M059J (cell line): ENCODE measurements around the gene HLF. TPM values are rescaled to one million over a fixed set of nuclear protein-coding genes. Genes with fewer than 3 reads are reported as not detected.
"Not testable (repeated sequence)": the region's sequence is repeated elsewhere in the genome, so short reads cannot be mapped to it uniquely, and the experiment has no call there.

Experiments
- DNase-seq: peaks from one replicate; pipeline ENCODE4 v3.0.0-alpha.2; 2012; ENCODE audit warnings: low read depth
- total RNA-seq: library from RNA; depleted of rRNA; stranded (reverse); fragments of >200 nt; shearing (Covaris generic); gene quantifications from 2 replicates; pipeline ENCODE4 v1.2.3, GENCODE V29; 2014

Gene HLF
- total RNA-seq, 1 experiment from 2014 or later, result 5.3 TPM

GRCh38 chr17:55311767-55312375, 47.1 kb downstream of the HLF start:
- no peak for DNase-seq

- DNase-seq, result no peak
Observed at GRCh38 chr17:55312852-55313251, 48.1 kb downstream of the HLF start.

DNA sequence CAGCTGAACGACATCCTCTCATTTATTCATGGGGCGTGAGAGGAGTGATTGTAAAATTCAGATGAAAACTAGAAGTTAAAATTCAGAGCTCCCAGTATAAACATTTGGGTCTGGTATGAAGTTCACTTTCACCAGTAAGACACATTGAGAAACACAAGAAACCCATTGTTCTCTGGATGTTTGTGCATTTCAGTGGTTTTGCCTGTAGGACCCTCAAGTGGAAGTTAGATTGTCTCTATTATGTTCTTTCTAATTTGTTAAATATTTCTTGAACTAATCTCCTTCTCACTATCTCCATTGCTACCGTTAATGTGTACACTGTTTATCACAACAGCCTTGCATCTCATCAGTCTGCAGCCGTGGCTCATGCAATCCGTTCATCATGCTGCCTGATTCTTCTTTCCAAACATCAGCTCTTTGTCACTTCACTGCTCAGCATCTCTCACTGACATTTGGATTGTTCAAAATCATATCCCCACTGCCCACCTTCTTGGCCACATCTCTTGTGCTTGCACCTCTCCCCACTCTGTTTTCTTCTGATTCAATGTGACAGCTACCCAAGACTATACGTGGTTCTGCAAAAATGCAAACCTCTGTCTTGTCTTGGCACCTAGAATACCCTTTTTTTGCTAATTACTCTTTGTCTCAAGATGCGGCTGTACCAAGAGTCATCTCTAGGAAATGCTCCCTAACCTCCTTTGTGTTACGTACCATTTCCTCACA, 49.5 kb downstream of the HLF start:
- DNase-seq, result no peak

DNA sequence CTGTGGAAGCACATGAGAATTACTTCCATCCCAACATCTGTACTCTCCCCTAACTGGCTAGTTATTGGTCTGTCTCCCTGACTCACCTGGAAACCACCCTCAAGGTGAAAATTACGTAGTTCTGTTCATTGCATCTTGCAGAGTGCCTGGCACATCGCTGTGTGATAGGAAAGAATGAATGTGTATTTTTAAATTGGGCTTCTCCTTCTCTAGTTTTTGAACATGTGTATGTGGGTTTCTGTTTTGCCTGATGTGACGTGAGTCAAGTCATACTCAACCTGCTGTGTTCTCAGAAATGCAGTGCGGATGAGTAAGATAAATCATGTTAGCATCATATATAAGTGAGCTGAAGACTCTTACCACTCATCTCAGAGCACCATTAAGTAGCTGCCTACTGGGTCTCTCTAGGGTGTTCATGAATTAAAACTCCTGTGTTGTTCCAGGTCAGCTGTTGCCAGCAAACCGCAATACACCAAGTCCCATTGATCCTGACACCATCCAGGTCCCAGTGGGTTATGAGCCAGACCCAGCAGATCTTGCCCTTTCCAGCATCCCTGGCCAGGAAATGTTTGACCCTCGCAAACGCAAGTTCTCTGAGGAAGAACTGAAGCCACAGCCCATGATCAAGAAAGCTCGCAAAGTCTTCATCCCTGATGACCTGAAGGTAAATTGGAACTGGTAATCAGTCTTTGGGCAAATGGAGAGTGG, 50.2 kb downstream of the HLF start:
- no peak for DNase-seq

DNA sequence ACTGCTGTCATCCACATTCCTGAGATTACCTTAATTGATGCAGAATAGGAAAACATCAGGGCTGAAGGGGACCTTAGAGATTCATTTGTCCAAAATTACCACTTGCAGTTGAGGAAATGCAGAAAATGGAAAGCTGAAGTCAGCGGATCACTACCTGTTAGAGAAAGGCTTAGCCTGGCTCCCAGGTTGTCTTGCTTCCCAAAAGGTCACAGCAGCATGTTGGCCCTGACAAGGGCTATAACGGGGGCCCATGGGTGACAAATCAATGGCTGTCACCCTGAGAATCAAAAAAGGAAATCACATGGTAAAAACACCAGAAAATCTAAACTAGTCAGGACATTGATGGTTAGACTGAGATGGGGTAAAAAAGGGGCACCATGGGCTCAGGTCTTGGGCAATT, 51.7 kb downstream of the HLF start:
- no peak for DNase-seq

GRCh38 chr17:55317284-55317683, 52.5 kb downstream of the HLF start:
- DNase-seq, result no peak

DNA sequence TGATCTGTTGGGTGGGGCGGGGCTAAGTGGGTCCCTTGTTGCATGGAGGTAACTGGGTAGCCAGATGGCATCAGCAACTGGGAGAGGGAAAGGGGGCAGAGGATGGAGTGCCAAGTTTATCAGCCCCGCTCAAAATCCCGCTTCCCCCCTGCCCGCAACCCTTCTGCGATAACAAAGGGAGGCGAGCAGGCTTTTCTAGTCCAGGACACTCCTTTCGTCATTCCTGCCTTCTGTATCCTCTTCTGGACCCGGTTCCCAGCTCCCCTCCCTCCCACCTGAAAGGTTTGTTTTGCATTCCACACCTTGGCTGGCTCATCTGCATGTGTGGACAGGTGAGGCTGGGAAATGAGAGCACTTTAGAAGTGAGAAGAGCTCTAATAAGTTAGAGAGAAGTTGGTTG, 53.3 kb downstream of the HLF start:
- DNase-seq, result no peak

- DNase-seq, result no peak
Observed at GRCh38 chr17:55318715-55319487, 54.1 kb downstream of the HLF start.

DNA sequence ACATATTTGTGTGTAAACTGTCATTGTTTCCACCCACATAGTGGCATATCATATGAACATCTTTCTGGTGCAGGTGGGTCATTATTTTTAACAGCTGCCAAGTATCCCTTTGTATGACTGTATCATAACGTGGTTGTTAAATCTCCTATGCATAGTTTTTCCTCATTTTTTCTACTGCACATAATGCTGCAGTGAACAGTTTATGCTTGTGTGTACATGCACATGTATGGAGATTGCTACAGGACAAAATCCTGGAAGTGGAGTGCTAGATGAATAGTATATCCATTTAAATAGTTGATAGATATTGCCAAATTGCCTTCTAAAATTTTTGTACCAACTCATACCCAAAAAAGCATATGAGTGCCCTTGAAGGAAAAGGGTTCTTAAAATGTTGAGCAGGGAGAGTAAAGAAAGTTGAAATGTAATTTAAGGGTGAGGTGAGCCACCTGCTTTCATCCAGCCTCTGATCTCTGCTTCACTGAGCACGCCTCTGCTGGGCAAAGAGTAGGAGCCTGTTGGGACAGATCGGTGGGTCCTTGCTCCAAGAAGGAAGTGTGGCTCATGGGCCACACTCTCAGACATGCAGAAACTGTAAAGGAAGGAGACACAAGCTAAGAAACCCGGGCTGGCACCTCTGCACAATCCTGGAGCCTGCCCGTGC, 55.3 kb downstream of the HLF start:
- no peak for DNase-seq

DNA sequence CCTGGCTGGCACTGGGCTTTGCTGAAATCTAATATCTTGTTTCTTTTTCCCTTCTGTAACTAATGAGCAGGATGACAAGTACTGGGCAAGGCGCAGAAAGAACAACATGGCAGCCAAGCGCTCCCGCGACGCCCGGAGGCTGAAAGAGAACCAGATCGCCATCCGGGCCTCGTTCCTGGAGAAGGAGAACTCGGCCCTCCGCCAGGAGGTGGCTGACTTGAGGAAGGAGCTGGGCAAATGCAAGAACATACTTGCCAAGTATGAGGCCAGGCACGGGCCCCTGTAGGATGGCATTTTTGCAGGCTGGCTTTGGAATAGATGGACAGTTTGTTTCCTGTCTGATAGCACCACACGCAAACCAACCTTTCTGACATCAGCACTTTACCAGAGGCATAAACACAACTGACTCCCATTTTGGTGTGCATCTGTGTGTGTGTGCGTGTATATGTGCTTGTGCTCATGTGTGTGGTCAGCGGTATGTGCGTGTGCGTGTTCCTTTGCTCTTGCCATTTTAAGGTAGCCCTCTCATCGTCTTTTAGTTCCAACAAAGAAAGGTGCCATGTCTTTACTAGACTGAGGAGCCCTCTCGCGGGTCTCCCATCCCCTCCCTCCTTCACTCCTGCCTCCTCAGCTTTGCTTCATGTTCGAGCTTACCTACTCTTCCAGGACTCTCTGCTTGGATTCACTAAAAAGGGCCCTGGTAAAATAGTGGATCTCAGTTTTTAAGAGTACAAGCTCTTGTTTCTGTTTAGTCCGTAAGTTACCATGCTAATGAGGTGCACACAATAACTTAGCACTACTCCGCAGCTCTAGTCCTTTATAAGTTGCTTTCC, 56.0 kb downstream of the HLF start:
- DNase-seq, result no peak

DNA sequence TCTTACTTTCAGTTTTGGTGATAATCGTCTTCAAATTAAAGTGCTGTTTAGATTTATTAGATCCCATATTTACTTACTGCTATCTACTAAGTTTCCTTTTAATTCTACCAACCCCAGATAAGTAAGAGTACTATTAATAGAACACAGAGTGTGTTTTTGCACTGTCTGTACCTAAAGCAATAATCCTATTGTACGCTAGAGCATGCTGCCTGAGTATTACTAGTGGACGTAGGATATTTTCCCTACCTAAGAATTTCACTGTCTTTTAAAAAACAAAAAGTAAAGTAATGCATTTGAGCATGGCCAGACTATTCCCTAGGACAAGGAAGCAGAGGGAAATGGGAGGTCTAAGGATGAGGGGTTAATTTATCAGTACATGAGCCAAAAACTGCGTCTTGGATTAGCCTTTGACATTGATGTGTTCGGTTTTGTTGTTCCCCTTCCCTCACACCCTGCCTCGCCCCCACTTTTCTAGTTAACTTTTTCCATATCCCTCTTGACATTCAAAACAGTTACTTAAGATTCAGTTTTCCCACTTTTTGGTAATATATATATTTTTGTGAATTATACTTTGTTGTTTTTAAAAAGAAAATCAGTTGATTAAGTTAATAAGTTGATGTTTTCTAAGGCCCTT, 56.8 kb downstream of the HLF start:
- no peak for DNase-seq

DNA sequence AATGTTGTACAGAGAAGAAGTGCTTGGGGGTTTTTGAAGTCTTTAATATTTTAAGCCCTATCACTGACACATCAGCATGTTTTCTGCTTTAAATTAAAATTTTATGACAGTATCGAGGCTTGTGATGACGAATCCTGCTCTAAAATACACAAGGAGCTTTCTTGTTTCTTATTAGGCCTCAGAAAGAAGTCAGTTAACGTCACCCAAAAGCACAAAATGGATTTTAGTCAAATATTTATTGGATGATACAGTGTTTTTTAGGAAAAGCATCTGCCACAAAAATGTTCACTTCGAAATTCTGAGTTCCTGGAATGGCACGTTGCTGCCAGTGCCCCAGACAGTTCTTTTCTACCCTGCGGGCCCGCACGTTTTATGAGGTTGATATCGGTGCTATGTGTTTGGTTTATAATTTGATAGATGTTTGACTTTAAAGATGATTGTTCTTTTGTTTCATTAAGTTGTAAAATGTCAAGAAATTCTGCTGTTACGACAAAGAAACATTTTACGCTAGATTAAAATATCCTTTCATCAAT, 57.8 kb downstream of the HLF start:
- DNase-seq, result no peak

DNA sequence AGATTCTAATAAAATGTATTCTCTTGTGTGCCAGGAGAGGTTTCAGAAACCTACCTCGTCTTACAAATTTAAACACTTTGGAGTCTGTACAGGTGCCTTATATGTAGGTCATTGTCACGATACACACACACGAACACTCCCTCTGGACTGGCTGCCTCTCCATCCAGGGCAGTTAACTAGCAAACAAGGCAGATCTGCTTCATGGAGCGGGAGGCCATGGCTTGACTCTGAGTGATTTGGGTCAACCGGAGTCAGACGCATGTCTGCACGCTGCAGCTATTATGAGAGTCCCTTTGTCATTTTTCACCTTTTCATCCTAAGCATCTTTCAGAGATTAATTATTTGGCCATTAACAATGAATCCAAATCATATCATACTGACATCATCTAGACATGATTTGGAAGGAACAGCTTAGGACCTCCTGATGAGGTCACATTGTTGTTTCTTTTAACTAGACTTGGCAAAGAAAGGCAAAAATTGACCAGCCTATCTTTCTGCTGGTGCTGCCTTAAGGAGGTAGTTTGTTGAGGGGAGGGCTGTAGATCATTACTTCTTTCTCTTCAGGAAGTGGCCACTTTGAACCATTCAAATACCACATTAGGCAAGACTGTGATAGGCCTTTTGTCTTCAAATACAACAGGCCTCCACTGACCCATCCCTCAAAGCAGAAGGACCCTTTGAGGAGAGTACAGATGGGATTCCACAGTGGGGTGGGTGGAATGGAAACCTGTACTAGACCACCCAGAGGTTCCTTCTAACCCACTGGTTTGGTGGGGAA, 58.9 kb downstream of the HLF start:
- DNase-seq, result no peak

DNA sequence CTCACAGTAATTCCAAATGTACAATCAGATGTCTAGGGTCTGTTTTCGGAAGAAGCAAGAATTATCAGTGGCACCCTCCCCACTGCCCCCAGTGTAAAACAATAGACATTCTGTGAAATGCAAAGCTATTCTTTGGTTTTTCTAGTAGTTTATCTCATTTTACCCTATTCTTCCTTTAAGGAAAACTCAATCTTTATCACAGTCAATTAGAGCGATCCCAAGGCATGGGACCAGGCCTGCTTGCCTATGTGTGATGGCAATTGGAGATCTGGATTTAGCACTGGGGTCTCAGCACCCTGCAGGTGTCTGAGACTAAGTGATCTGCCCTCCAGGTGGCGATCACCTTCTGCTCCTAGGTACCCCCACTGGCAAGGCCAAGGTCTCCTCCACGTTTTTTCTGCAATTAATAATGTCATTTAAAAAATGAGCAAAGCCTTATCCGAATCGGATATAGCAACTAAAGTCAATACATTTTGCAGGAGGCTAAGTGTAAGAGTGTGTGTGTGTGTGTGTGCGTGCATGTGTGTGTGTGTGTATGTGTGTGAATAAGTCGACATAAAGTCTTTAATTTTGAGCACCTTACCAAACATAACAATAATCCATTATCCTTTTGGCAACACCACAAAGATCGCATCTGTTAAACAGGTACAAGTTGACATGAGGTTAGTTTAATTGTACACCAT, 59.7 kb downstream of the HLF start:
- DNase-seq, result no peak

- DNase-seq, result no peak
Observed at GRCh38 chr17:55325406-55325805, 60.6 kb downstream of the HLF start.

- no peak for DNase-seq
Observed at GRCh38 chr17:55326030-55326429, 61.3 kb downstream of the HLF start.

DNA sequence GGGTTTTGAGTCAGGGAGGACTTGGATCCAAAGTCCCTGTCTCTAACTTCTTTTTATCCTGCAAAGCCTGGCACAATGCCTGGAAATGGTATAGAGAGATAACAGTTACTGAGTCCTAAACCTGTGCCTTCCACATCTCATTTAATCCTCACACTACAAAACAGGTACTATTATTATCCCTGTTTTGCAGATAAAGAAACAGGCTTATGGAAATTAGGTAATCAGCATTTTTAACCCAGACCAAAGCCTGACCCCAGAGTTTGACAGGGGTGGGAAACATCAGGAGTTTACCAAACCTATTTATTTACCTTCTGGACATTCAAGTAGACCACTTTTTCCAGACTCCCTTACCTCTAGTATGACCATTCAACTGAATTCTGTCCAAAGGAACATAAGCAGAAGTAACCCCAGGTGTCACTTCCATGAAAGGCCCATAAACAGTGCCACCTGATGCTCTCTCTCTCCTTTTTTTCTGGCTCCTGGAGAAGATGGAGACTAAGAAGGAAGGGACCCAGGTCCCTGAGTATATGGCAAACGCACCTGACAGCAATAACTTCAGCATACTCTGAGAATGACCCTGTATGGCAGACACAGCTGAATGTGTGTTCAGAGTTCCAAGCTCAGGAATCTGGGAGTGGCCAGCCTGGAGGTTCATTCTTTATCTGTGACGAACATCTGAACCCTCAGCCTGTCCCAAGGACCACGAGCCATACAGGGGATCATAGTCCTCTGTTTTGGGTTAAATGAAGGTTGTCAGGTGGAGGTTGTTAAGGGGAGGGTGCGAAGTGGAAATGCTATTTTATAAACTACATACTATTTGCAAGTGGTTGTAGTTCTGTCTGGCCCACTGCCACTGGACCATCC, 62.7 kb downstream of the HLF start:
- DNase-seq, result peak; percentile 53

DNA sequence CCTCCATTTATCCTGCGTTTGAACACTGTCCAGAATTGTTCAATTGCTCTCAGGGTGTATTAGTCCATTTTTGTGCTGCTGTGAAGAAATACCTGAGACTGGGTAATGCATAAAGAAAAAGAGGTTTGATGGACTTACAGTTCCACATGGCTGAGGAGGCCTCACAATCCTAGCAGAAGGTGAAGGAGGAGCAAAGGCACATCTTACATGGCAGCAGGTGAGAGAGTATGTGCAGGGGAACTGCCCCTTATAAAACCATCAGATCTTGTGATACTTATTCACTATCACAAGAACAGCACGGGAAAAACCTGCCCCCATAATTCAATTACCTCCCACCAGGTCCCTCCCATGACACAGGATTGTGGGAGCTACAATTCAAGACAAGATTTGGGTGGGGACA, 63.8 kb downstream of the HLF start:
- not testable (repeated sequence) for DNase-seq
